H1 (cell line): ENCODE data around the gene KIF5C. TPM values are rescaled to one million over a fixed set of nuclear protein-coding genes. Genes with fewer than 3 reads are reported as not detected.

ENCODE experiments used
- CBX8 ChIP-seq: fragments of 300-800, 300-1000 bp; sonication (generic); IDR thresholded peaks from 2 replicates; pipeline ENCODE4 v1.7.1; 2016; ENCODE audit warnings: low read depth, low read length, borderline replicate concordance
- RNF2 ChIP-seq: fragments of 200-900, 300-1000 bp; sonication (generic); IDR thresholded peaks from 2 replicates; pipeline ENCODE4 v1.7.1; 2016; ENCODE audit warnings: borderline replicate concordance, low read depth, mild to moderate bottlenecking, antibody characterized with exemption, low read length; ENCODE audit not compliant: poor library complexity, severe bottlenecking; ENCODE audit errors: missing control alignments
- TAF1 ChIP-seq: IDR thresholded peaks from 2 replicates; pipeline ENCODE4 v1.6.1; 2011; ENCODE audit warnings: mild to moderate bottlenecking, low read depth, low read length
- TEAD4 ChIP-seq: IDR thresholded peaks from 2 replicates; pipeline ENCODE4 v1.6.1; 2012; ENCODE audit warnings: low read depth, low read length, inconsistent platforms, mixed read lengths
- polyA plus RNA-seq, 7 experiments: library from polyadenylated mRNA; depleted of rRNA in 3 of 7; stranded (reverse) in 5 of 7; unstranded in 2 of 7; fragments of >200 nt in 5 of 7; fragments of 200-250 nt in 2 of 7; gene quantifications; 1 replicate in 5 of 7; 2 replicates in 1 of 7; 4 replicates in 1 of 7; pipeline versions ENCODE4 v1.2.1 to v1.2.3, GENCODE V29; 2011 to 2013; ENCODE audit warnings: missing spikeins in 2 of 7, mixed read lengths in 2 of 7
- total RNA-seq: library from RNA; stranded (reverse); fragmentation: NEBNext Ultra II Directional; extraction: Animal tissue kit (Norgen Biotek cat#: 25700); gene quantifications from 2 replicates; pipeline ENCODE4 v1.2.1, GENCODE V29; 2021

Gene KIF5C
- total and polyA plus RNA-seq, 2 of the 8 experiments (the other 6 are each of a cell fraction or from before 2014, with no cell fraction given): 16.3 to 66.4 TPM

DNA sequence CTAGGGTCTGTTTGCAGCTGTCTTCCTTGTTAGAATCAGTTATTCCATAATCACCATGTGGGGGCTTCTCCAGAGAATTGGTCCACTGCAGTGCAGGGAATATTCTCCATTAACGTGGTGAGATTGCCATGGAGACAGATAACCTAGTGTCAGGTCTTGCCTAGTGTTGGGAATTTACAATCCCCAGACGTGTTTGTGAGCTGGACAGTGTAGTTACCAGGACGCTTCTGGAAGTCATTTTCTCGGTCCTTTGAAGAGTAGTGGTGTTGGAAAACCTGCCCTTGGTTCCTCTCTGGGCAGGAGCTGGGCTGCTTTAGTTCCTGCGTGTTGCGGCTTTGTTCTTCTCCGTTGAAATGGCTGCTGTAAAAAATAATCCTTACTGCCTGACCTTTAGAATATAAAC is 94.6 kb downstream of the KIF5C start (continued):
- TF ChIP-seq TEAD4 (no peak), RNF2 (no peak), TAF1 (no peak), CBX8 (no peak)
